ENCODE data around the gene FN1. TPM values are rescaled to one million over a fixed set of nuclear protein-coding genes. Genes with fewer than 3 reads are reported as not detected.

The FN1 gene
- total and polyA plus RNA-seq, 3 donors from 2014 or later, result 36.8 to 245 (median 66.3) TPM

DNA sequence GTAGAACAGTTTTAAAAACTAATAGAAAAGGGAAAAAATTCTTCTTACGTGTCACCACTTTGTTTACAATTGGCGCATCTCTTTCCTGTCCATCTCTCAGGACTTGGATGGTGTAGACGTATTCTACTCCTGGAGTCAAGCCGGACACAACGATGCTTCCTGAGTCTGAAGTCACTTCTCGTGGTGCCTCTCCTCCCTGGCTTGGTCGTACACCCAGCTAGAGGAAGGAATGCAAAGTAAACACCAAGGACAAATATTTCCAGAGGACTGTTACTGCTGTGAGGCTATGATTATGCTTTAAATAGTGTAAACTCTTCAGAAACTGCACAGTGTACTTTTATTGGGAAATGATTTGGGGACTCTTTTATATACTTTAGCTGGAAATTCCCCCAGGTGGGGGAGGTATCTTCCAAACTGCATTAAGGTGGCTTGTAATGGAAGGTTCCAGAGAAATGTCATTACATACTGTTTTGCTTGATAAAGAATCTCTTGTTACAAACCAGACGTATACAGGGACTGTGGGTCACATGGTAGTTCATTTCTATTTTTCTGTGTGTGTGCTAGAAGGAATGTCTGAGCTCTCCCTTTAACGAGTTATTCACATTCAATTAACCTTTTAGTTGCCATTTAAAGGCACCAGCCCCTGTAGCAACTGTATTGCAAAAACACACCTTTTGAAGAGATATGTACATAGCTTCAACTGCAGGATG lies 38.1 kb downstream of the FN1 start:
- no peak for TF ChIP-seq CTCF (IDR thresholded peaks at IDR 0.05)
- no peak for TF ChIP-seq POLR2A (IDR thresholded peaks at IDR 0.05)
- Histone ChIP-seq H3K27ac (no peak overlapping the region), H3K9me3 (no peaks in the 10 kb centered on the region), H3K27me3 (no peaks in the 10 kb centered on the region), H3K4me3 (no peak overlapping the region), H3K36me3 (ENCODE audit: low read depth, missing control alignments) (no peaks in the 10 kb centered on the region), H3K4me1 (no peaks in the 10 kb centered on the region)
- 56 to 64% methylated on average over 9 of the region's 9 CpGs for WGBS, 2 donors
- intact Hi-C loops (cut with DNase I; ENCODE audit: low total_unique reads), result no loop called here
- no peak for DNase-seq

GRCh38 chr2:215396595-215397313 lies 39.1 kb downstream of the FN1 start:
- TF ChIP-seq POLR2A (IDR thresholded peaks at IDR 0.05) (no peak), CTCF (IDR thresholded peaks at IDR 0.05) (no peak)
- DNase-seq, result no peak
- 71 to 73% methylated on average over 2 of the region's 2 CpGs for WGBS, 2 donors
- Histone ChIP-seq H3K27me3 (no peaks in the 10 kb centered on the region), H3K27ac (no peak overlapping the region), H3K9me3 (no peaks in the 10 kb centered on the region), H3K4me1 (no peaks in the 10 kb centered on the region), H3K36me3 (ENCODE audit: low read depth, missing control alignments) (no peaks in the 10 kb centered on the region), H3K4me3 (no peak overlapping the region)
- intact Hi-C loops (cut with DNase I; ENCODE audit: low total_unique reads), result no loop called here

DNA sequence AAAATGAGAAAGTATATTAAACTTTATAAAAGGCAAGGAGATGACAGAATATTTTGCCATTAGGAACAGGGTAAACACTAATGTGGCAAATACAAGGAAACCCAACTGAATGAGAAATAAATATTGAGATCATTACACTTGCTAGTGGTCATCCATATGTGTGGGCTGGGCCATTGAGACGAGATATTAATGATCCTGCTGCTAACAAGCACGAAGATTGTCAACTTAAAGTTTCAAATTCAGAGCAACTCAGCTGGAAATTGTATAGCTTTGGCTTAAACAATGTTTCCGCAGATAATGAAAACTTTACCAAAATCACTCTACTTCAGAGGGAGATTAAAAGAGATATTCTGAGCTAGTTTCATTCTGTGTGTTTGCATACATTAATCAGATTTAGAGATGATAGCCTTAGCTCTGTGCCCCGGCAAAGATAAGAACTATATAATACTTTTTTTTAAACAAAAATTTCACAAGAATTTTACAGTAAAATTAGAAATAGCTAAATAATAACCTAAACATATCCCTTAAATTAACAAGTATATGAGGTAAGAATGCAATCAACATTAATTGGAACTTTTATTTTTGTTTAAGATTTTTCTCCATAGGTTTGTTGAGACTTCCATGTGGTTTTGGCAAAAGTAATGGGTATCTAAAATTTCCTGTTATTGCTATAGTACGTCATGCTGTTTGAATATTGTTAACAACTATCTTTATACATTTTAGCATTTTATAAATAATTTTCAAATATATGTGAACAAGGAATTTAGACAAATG lies 40.0 kb downstream of the FN1 start:
- TF ChIP-seq POLR2A (IDR thresholded peaks at IDR 0.05) (no peak), CTCF (IDR thresholded peaks at IDR 0.05) (no peak)
- no peaks in the 10 kb centered on the region for H3K27me3 ChIP-seq
- no peaks in the 10 kb centered on the region for H3K9me3 ChIP-seq
- 71% methylated on average over 5 of the region's 5 CpGs for WGBS, 2 donors
- H3K4me3 ChIP-seq, result no peak overlapping the region
- H3K27ac ChIP-seq, result no peak overlapping the region
- no peaks in the 10 kb centered on the region for H3K36me3 ChIP-seq (ENCODE audit: low read depth, missing control alignments)
- DNase-seq, result no peak
- intact Hi-C loops (cut with DNase I; ENCODE audit: low total_unique reads), result no loop called here
- no peaks in the 10 kb centered on the region for H3K4me1 ChIP-seq

- Histone ChIP-seq H3K27me3 (no peaks in the 10 kb centered on the region), H3K9me3 (no peaks in the 10 kb centered on the region), H3K36me3 (ENCODE audit: low read depth, missing control alignments) (no peaks in the 10 kb centered on the region), H3K4me1 (no peaks in the 10 kb centered on the region), H3K27ac (no peak overlapping the region), H3K4me3 (no peak overlapping the region)
- 88 to 89% methylated on average over 7 of the region's 7 CpGs for WGBS, 2 donors
- TF ChIP-seq POLR2A (IDR thresholded peaks at IDR 0.05), result no peak
- no peak for TF ChIP-seq CTCF (IDR thresholded peaks at IDR 0.05)
- DNase-seq, result no peak
- intact Hi-C loops (cut with DNase I; ENCODE audit: low total_unique reads), result no loop called here
These were observed 41.6 kb downstream of the FN1 start for GRCh38 chr2:215394102-215394805.

Measured in testis (tissue), 3 donors.